HCT116 (cell line): ENCODE measurements around the gene SLC25A19. TPM values are rescaled to one million over a fixed set of nuclear protein-coding genes. Genes with fewer than 3 reads are reported as not detected.

Source experiments
- ATAC-seq: fragments of 200-7000 bp; cut with Tn5 transposase; 2 replicates; pipeline ENCODE4 v1.9.1; 2020; ENCODE audit warnings: mild to moderate bottlenecking, moderate library complexity
- BruUV-seq: library from RNA; stranded (reverse); fragments of 400-500 nt; replicated peaks from 2 replicates; lab custom pipeline; 2021; lab: Mats Ljungman, UMichigan
- CTCF ChIA-PET: fragments of 300-600 bp; sonication (Branson Sonifier 250); formaldehyde crosslinking; loops from one replicate; lab custom pipeline; 2021; ENCODE audit warnings: antibody characterized with exemption; lab: Charles Lee
- POLR2A ChIA-PET: fragments of 300-600, 350-600 bp; sonication (Branson Sonifier 250); formaldehyde crosslinking; loops from one replicate; lab custom pipeline; 2021; ENCODE audit warnings: antibody characterized with exemption; lab: Charles Lee
- RAD21 ChIA-PET, 2 experiments: fragments of 300-600 bp; sonication (Branson Sonifier 250); formaldehyde crosslinking; loops; one replicate each; lab custom pipeline; 2023; ENCODE audit warnings: low total read pairs in 2 of 2; ENCODE audit not compliant: uncharacterized antibody in 2 of 2, unreplicated experiment in 2 of 2, low non-redundant PET in 1 of 2; lab: Charles Lee
- DNase-seq: peaks from one replicate; pipeline ENCODE4 v3.0.0-alpha.2; 2010; ENCODE audit warnings: low read depth, low spot score
- H2AFZ ChIP-seq: fragments of 200-600 bp; shearing (Covaris generic), sonication (generic); 2 replicates; pipeline ENCODE4 v1.6.1; 2017; ENCODE audit warnings: low read depth, mixed run types, mixed read lengths, antibody characterized with exemption, low read length; ENCODE audit not compliant: poor library complexity, severe bottlenecking
- H3K27ac ChIP-seq: 2 replicates; pipeline ENCODE4 v1.5.1; 2012; ENCODE audit warnings: low read depth, low read length
- H3K27me3 ChIP-seq: fragments of 200-600 bp; sonication (generic); 2 replicates; pipeline ENCODE4 v1.6.1; 2016; ENCODE audit warnings: mixed run types, low read length, mixed read lengths; ENCODE audit not compliant: insufficient read depth
- H3K36me3 ChIP-seq, 2 experiments: fragments of 200-500 bp in 1 of 2; fragments of 200-600 bp in 1 of 2; sonication (Bioruptor generic) in 1 of 2; sonication (generic) in 1 of 2; 2 replicates each; pipeline versions ENCODE4 v1.5.1 to v1.6.1; 2014 to 2016; ENCODE audit warnings: low read length in 2 of 2, inconsistent platforms in 1 of 2, mixed read lengths in 1 of 2, mixed run types in 1 of 2; ENCODE audit not compliant: insufficient read depth in 2 of 2, control insufficient read depth in 1 of 2
- H3K4me1 ChIP-seq, 2 experiments: fragments of 200-600 bp in 1 of 2; sonication (generic) in 1 of 2; 2 replicates each; pipeline versions ENCODE4 v1.5.1 to v1.6.1; 2012 to 2017; ENCODE audit warnings: low read length in 2 of 2, inconsistent platforms in 1 of 2, mild to moderate bottlenecking in 1 of 2, mixed read lengths in 1 of 2, mixed run types in 1 of 2, moderate library complexity in 1 of 2; ENCODE audit not compliant: insufficient read depth in 2 of 2, control insufficient read depth in 1 of 2
- H3K4me2 ChIP-seq: fragments of 200-600 bp; sonication (generic); 2 replicates; pipeline ENCODE4 v1.6.1; 2017; ENCODE audit warnings: mixed run types, low read length, mixed read lengths
- H3K4me3 ChIP-seq, 2 experiments: fragments of 200-600 bp in 1 of 2; sonication (generic) in 1 of 2; replicated peaks in 1 of 2; 2 replicates each; pipeline ENCODE4 v1.5.1; 2011 to 2016; ENCODE audit warnings: low read length in 2 of 2, control low read depth in 1 of 2, low read depth in 1 of 2, mild to moderate bottlenecking in 1 of 2, mixed read lengths in 1 of 2, mixed run types in 1 of 2
- H3K79me2 ChIP-seq: fragments of 200-600 bp; sonication (generic); 2 replicates; pipeline ENCODE4 v1.6.1; 2017; ENCODE audit warnings: mild to moderate bottlenecking, mixed run types, low read length, moderate library complexity, mixed read lengths; ENCODE audit not compliant: insufficient read depth
- H3K9ac ChIP-seq: fragments of 200-600 bp; sonication (generic); 2 replicates; pipeline ENCODE4 v1.6.1; 2016; ENCODE audit warnings: low read length, mixed read lengths
- H3K9me2 ChIP-seq: fragments of 200-600 bp; sonication (generic), shearing (Covaris generic); 2 replicates; pipeline ENCODE4 v1.6.1; 2017; ENCODE audit warnings: mixed run types, mild to moderate bottlenecking, moderate library complexity; ENCODE audit not compliant: insufficient read depth
- H3K9me3 ChIP-seq, 2 experiments: fragments of 200-500 bp in 1 of 2; fragments of 200-600 bp in 1 of 2; sonication (Bioruptor generic) in 1 of 2; sonication (generic) in 1 of 2; 2 replicates each; pipeline ENCODE4 v1.6.1; 2014 to 2017; ENCODE audit warnings: low read length in 2 of 2, mixed read lengths in 2 of 2, inconsistent platforms in 1 of 2, low read depth in 1 of 2, mild to moderate bottlenecking in 1 of 2, mixed run types in 1 of 2, moderate library complexity in 1 of 2; ENCODE audit not compliant: control insufficient read depth in 1 of 2, insufficient read depth in 1 of 2
- H4K20me1 ChIP-seq: fragments of 200-600 bp; sonication (generic), shearing (Covaris generic); 2 replicates; pipeline ENCODE4 v1.6.1; 2017; ENCODE audit warnings: mixed run types, mild to moderate bottlenecking, moderate library complexity; ENCODE audit not compliant: insufficient read depth
- CEBPB ChIP-seq: IDR thresholded peaks from 2 replicates; pipeline ENCODE4 v1.6.1; 2012; ENCODE audit warnings: low read depth
- EGR1 ChIP-seq: IDR thresholded peaks from 2 replicates; pipeline ENCODE4 v1.6.1; 2012; ENCODE audit warnings: low read depth
- SIN3A ChIP-seq: IDR thresholded peaks from 2 replicates; pipeline ENCODE4 v1.6.1; 2012; ENCODE audit warnings: low read depth
- SP1 ChIP-seq: IDR thresholded peaks from 2 replicates; pipeline ENCODE4 v1.6.1; 2012; ENCODE audit warnings: low read depth
- TCF7L2 ChIP-seq: IDR thresholded peaks from 2 replicates; pipeline ENCODE4 v1.7.0; 2011; ENCODE audit warnings: borderline replicate concordance, inconsistent platforms; ENCODE audit not compliant: insufficient read depth, insufficient read length; ENCODE audit errors: extremely low read depth
- ZNF274 ChIP-seq: fragments of 200-500 bp; sonication (Bioruptor generic); IDR thresholded peaks from 2 replicates; pipeline ENCODE4 v1.6.1; 2014; ENCODE audit warnings: mild to moderate bottlenecking, low read depth, low read length, inconsistent platforms
- intact Hi-C: fragments of 100-400 bp; cut with micrococcal nuclease; formaldehyde crosslinking; loops from 2 replicates; pipeline ENCODE4 v1.10.0; 2022
- total RNA-seq: library from RNA; stranded (reverse); gene quantifications from one replicate; pipeline ENCODE4 v1.2.1, GENCODE V29; 2021; ENCODE audit not compliant: unreplicated experiment
- TF ChIP-seq, protein P1 (sequence below): IDR thresholded peaks from 2 replicates; pipeline ENCODE4 v1.6.1; 2012
- TF ChIP-seq, protein P2 (sequence below): IDR thresholded peaks from 2 replicates; pipeline ENCODE4 v1.6.1; 2011; ENCODE audit warnings: mild to moderate bottlenecking, low read length, moderate library complexity; ENCODE audit not compliant: insufficient replicate concordance; ENCODE audit errors: extremely low read depth

The SLC25A19 gene
- total RNA-seq, 1 experiment from 2014 or later: 38.7 TPM

DNA sequence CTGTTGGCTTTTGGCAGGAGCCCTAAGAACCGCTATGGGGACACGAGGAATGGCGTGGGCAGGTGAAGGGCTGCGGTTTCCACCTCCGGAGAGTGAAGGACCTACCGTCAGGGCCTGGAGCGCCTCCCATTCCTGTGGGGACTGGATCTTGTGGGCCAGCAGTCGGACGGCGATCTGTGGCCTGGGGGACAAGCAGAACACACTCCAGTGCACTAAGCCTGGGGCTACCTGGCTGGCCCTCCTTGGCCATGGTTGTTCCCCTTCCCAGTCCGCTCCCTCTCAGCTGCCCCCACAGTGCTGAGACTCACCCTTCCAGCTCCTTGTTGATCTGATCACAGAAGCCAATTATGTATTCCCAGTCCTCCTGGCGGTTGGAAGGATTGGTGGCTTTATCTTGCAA, 42.8 kb downstream of the SLC25A19 start:
- H3K4me1 ChIP-seq: peaks cover 6 to 21% of the 10 kb centered on the region in 2 experiments; a peak in 3 of 4 replicates
- no peak overlapping the region for H3K27ac ChIP-seq
- H3K4me3 ChIP-seq: no peak overlapping the region
- no peaks in the 10 kb centered on the region for H3K27me3 ChIP-seq
- no peak overlapping the region for H2AFZ ChIP-seq
- ATAC-seq: no peak
- H4K20me1 ChIP-seq: no peaks in the 10 kb centered on the region
- H3K79me2 ChIP-seq: peaks cover 42% of the 10 kb centered on the region
- BruUV-seq: no TSS peak
- H3K36me3 ChIP-seq: peaks cover 32 to 49% of the 10 kb centered on the region in 2 experiments
- H3K9ac ChIP-seq: no peak overlapping the region
- RAD21 ChIA-PET: interaction anchor here in 1 of 2 experiments (0.6 kb wide), 1 partner anchor 43 kb away, joined by 3 read pairs; the partner anchor contains the start of gene SLC25A19
- H3K9me2 ChIP-seq: no peaks in the 10 kb centered on the region
- POLR2A ChIA-PET: no interaction called here
- intact Hi-C loops: no loop called here
- CTCF ChIA-PET: interaction anchor here (1.1 kb wide), 1 partner anchor 25 kb away, joined by 4 read pairs; the partner anchor contains the start of gene MIF4GD
- no peaks in the 10 kb centered on the region for H3K9me3 ChIP-seq
- H3K4me2 ChIP-seq: no peak overlapping the region
- TF ChIP-seq EGR1: no peak
- TF ChIP-seq, protein P1, sequence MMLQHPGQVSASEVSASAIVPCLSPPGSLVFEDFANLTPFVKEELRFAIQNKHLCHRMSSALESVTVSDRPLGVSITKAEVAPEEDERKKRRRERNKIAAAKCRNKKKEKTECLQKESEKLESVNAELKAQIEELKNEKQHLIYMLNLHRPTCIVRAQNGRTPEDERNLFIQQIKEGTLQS: no peak
- no peak for TF ChIP-seq SIN3A
- TF ChIP-seq SP1: no peak
- TF ChIP-seq, protein P2, sequence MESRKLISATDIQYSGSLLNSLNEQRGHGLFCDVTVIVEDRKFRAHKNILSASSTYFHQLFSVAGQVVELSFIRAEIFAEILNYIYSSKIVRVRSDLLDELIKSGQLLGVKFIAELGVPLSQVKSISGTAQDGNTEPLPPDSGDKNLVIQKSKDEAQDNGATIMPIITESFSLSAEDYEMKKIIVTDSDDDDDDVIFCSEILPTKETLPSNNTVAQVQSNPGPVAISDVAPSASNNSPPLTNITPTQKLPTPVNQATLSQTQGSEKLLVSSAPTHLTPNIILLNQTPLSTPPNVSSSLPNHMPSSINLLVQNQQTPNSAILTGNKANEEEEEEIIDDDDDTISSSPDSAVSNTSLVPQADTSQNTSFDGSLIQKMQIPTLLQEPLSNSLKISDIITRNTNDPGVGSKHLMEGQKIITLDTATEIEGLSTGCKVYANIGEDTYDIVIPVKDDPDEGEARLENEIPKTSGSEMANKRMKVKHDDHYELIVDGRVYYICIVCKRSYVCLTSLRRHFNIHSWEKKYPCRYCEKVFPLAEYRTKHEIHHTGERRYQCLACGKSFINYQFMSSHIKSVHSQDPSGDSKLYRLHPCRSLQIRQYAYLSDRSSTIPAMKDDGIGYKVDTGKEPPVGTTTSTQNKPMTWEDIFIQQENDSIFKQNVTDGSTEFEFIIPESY: no peak
- no peak for DNase-seq

DNA sequence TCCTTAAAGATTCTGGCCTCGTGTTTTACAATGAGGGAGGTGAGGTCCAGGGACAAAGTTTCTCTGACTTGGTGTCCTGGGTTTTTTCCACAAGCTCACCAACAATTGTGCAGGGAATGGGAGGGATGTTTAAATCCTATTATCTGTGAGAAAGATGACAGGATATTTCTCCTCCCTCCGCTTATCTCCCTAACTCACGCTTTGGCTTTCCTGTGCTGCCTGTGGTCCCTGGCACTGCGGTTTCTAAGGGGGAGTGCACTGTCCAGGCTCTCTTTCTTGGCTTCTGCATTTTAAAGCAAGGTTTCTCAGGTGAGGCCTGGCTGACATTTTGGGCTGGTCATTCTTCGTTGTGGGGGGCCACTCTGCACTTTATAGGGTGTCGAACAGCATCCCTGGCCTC, 44.2 kb downstream of the SLC25A19 start:
- Histone ChIP-seq H3K36me3 (peaks cover 39 to 56% of the 10 kb centered on the region in 2 experiments), H3K79me2 (peaks cover 30% of the 10 kb centered on the region), H4K20me1 (no peaks in the 10 kb centered on the region), H3K4me1 (peaks cover 2 to 18% of the 10 kb centered on the region in 2 experiments; a peak in 3 of 4 replicates), H2AFZ (no peak overlapping the region), H3K9ac (no peak overlapping the region), H3K9me3 (no peaks in the 10 kb centered on the region), H3K4me3 (no peak overlapping the region), H3K4me2 (no peak overlapping the region), H3K27ac (no peak overlapping the region), H3K27me3 (no peaks in the 10 kb centered on the region), H3K9me2 (no peaks in the 10 kb centered on the region)
- ATAC-seq: no peak
- ChIA-PET CTCF (no interaction called here), RAD21 (no interaction called here), POLR2A (no interaction called here)
- no TSS peak for BruUV-seq
- DNase-seq: no peak
- intact Hi-C loops: no loop called here
- TF ChIP-seq, protein P2: no peak
- TF ChIP-seq CEBPB (no peak), ZNF274 (no peak), TCF7L2 (no peak)
